ENCODE measurements around the gene BACE2. TPM values are rescaled to one million over a fixed set of nuclear protein-coding genes. Genes with fewer than 3 reads are reported as not detected.

Gene BACE2
- total RNA-seq, 1 experiment from 2014 or later = 23.2 TPM

- H3K9ac ChIP-seq (ENCODE audit: low read length) = no peak overlapping the region
- H3K36me3 ChIP-seq (ENCODE audit: control insufficient read depth in 1 of 2, insufficient read depth in 2 of 2, low read length in 2 of 2) = no peaks in the 10 kb centered on the region
- no peak overlapping the region for H3K4me2 ChIP-seq (ENCODE audit: low read length)
- intact Hi-C loops (cut with micrococcal nuclease) = no loop called here
- DNase-seq (ENCODE audit: low read depth, low spot score) (no peak), ATAC-seq (no peak)
- no peaks in the 10 kb centered on the region for H3K4me1 ChIP-seq (ENCODE audit: control insufficient read depth in 1 of 2, insufficient read depth in 2 of 2, low read length in 2 of 2)
- TF ChIP-seq SP1 (IDR thresholded peaks at IDR 0.05; ENCODE audit: low read depth) = no peak
- H3K9me3 ChIP-seq (ENCODE audit: control insufficient read depth in 1 of 2, insufficient read depth in 1 of 2, low read depth in 1 of 2, low read length in 2 of 2) = no peaks in the 10 kb centered on the region
- H2AFZ ChIP-seq (ENCODE audit: low read depth, low read length, poor library complexity, severe bottlenecking) = no peak overlapping the region
- H3K9me2 ChIP-seq (ENCODE audit: insufficient read depth) = no peaks in the 10 kb centered on the region
- H3K4me3 ChIP-seq (replicated peaks in 1 of 2; ENCODE audit: low read depth in 1 of 2, low read length in 2 of 2) = no peak overlapping the region
- ChIA-PET CTCF (no interaction called here), POLR2A (no interaction called here), RAD21 (ENCODE audit: low non-redundant PET in 1 of 2, low total read pairs in 2 of 2, uncharacterized antibody in 2 of 2, unreplicated experiment in 2 of 2) (no interaction called here)
- peaks cover 8% of the 10 kb centered on the region; the same call in 1 of the 2 replicates for H3K27me3 ChIP-seq (ENCODE audit: insufficient read depth, low read length)
- no peaks in the 10 kb centered on the region for H3K79me2 ChIP-seq (ENCODE audit: insufficient read depth, low read length)
- H4K20me1 ChIP-seq (ENCODE audit: insufficient read depth) = no peaks in the 10 kb centered on the region
- no TSS peak for BruUV-seq (replicated peaks)
- no peak overlapping the region for H3K27ac ChIP-seq (ENCODE audit: low read depth, low read length)
Observed at GRCh38 chr21:41295721-41296254, 127.8 kb downstream of the BACE2 start.

GRCh38 chr21:41302976-41303375 lies 135.0 kb downstream of the BACE2 start:
- CTCF ChIA-PET = interaction anchor here (1.0 kb wide), 1 partner anchor 20 kb away, joined by 3 read pairs; no protein-coding TSS in a partner anchor

More at GRCh38 chr21:41302976-41303375, 135.0 kb downstream of the BACE2 start:
- no peak for TF ChIP-seq ZNF274 (IDR thresholded peaks at IDR 0.05; ENCODE audit: low read depth, low read length)
- ATAC-seq (no peak), DNase-seq (ENCODE audit: low read depth, low spot score) (no peak)
- H3K4me3 ChIP-seq (replicated peaks in 1 of 2; ENCODE audit: low read depth in 1 of 2, low read length in 2 of 2) = no peak overlapping the region
- no TSS peak for BruUV-seq (replicated peaks)
- RAD21 ChIA-PET (ENCODE audit: low non-redundant PET in 1 of 2, low total read pairs in 2 of 2, uncharacterized antibody in 2 of 2, unreplicated experiment in 2 of 2) = no interaction called here
- no peaks in the 10 kb centered on the region for H3K36me3 ChIP-seq (ENCODE audit: control insufficient read depth in 1 of 2, insufficient read depth in 2 of 2, low read length in 2 of 2)
- H3K79me2 ChIP-seq (ENCODE audit: insufficient read depth, low read length) = no peaks in the 10 kb centered on the region
- no peak overlapping the region for H3K4me2 ChIP-seq (ENCODE audit: low read length)
- no peak overlapping the region for H3K27ac ChIP-seq (ENCODE audit: low read depth, low read length)
- no peak overlapping the region for H3K9ac ChIP-seq (ENCODE audit: low read length)
- no peaks in the 10 kb centered on the region for H3K4me1 ChIP-seq (ENCODE audit: control insufficient read depth in 1 of 2, insufficient read depth in 2 of 2, low read length in 2 of 2)
- intact Hi-C loops (cut with micrococcal nuclease) = no loop called here
- no peak overlapping the region for H2AFZ ChIP-seq (ENCODE audit: low read depth, low read length, poor library complexity, severe bottlenecking)
- H3K27me3 ChIP-seq (ENCODE audit: insufficient read depth, low read length) = peaks cover 11% of the 10 kb centered on the region; the same call in 1 of the 2 replicates
- no peaks in the 10 kb centered on the region for H3K9me2 ChIP-seq (ENCODE audit: insufficient read depth)
- no peaks in the 10 kb centered on the region for H4K20me1 ChIP-seq (ENCODE audit: insufficient read depth)
- POLR2A ChIA-PET = no interaction called here
- H3K9me3 ChIP-seq (ENCODE audit: control insufficient read depth in 1 of 2, insufficient read depth in 1 of 2, low read depth in 1 of 2, low read length in 2 of 2) = no peaks in the 10 kb centered on the region

All from HCT116 (cell line).